DMS153 treated with DMSO at 0.1 percent for 48 hours (cell line): ENCODE measurements around the gene OR52K2.
"Not testable (repeated sequence)": the region's sequence is repeated elsewhere in the genome, so short reads cannot be mapped to it uniquely, and the experiment has no call there.

Experiments
- DNase-seq: peaks from one replicate; lab custom pipeline; 2025; ENCODE audit not compliant: unreplicated experiment; lab: John Stamatoyannopoulos, UW

OR52K2 gene

DNA sequence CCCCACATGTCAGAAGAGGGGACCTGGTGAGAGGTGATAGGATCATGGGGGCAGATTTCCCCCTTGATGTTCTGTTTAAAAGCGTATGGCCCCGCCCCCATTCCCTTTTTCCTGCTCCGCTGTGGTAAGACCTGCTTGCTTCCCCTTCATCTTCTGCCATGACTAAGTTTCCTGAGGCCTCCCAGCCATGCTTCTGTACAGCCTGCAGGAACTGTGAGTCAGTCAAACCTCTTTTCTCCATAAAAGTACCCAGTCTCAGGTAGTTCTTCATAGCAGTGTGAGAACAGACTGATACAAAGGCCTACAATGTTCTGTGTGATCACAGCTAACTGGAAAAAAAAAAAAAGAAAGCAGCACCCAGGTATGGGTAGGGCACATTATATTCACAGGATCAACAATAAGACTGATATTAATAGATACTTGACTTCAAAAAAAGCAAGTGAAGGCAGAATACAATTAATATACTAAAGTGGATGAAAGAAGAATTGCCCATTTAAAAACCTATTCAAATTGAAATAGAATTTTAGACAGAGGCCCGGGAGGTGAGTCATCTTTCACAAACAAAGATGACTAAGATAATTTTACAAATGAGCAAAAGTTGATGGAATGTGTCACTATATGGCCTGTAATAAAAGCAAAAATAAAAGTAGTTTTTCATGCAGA, 31.6 kb downstream of the OR52K2 start:
- no peak for DNase-seq

DNA sequence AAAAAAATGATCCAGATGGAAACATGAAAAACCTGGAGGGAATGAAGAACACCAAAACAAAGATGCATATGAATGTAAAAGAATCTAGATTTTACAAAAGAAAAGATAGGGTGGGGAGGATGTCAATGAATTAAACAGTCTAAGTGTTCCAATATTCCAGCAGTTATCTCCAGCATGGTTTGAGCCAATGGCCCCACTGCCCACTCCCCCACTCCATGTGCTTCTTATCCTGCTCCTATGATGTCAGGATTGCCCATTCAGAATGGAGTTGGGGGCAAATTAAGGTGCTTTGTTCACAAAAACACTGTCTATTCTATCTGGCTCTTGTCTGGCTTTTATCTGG, 32.1 kb downstream of the OR52K2 start:
- no peak for DNase-seq

DNA sequence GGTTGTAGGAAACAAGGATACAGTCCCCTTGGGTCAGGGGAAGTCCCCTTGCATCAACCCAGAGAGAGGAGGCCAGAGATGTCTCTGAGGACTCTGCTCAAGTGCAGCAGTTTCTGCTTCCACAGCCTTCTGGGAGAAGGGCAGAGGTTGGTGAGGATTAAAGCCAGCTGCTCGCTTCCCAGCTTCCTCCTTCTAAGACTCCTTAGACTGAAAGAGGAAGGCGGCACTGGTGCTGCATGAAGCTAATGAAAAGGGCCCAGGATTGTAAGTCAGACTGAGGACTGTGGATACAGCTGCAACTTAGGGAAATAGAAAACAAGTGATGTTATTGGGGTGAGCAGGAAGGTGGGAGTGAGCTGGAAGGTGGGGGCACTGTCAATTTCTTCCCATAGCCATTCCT, 33.4 kb downstream of the OR52K2 start, which contains the start of gene OR52K1:
Gene OR52K1 (plus strand): TSS at position 202 of the 400 bp plus-strand sequence. CDS start 6,255 bp downstream, outside the sequence.
- DNase-seq, result no peak

DNA sequence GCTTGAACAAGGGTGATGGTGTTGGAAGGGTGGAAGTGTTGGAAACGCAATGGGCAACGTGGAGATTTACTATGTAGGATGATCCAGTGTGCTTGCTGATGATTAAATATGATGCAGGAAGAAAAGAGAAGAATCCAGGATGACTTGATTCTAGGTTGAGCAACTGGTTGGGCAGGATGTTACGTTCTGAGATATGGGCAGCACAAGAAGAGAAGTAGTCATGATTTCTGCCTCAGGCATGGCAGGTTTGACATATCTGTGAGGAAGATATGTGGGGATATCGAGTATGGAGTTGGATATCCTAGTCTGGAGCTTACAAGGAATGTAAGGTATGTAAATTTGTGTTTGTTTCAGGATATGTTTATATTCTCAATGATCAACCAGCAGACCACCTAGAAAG, 35.2 kb downstream of the OR52K2 start:
- no peak for DNase-seq

DNA sequence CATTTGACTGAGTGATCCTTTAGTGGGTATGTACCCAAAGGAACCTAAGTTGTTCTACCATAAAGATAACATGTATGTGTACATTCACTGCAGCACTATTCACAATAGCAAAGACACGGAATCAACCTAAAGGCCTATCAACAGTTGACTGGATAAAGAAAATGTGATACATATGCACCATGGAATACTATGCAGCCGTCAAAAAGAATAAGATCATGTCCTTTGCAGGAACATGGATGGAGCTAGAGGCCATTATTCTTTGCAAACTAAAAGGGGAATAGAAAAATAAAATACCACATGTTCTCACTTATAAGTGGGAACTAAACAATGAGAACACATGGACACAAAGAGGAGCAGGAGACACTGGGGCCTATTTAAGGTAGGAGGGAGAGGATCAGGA, 42.3 kb downstream of the OR52K2 start:
- DNase-seq, result not testable (repeated sequence)

DNA sequence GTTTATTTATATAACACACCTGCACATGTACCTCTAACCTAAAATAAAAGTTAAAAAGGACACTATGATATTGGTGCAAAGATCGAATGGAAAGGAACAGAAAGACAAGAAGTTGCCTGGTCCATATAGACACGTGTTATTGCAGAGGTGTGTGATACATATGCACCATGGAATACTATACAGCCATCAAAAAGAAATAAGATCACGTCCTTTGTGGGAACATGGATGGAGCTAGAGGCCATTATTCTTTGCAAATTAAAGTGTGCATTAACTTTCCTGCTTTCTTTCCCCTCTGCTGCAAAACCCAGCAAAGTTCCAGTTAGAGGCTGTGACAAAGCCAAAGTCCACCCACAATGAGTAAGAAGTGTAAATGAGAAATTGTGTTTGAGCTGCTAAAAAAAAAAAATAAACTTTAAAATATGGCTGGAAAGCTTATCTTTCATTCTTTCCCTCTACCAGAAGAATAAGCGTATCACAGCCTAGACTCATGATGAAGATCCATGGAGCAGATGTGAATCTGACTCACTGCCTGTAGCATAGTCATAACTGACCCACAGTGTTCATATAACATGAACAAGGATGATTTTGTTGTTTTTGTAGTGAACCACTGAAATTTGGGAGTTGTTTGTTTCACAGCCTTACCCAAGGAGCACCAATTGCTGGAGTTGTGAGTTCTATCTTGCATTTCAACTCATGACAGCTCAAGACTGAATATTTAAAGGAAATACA, 42.9 kb downstream of the OR52K2 start:
- no peak for DNase-seq

DNA sequence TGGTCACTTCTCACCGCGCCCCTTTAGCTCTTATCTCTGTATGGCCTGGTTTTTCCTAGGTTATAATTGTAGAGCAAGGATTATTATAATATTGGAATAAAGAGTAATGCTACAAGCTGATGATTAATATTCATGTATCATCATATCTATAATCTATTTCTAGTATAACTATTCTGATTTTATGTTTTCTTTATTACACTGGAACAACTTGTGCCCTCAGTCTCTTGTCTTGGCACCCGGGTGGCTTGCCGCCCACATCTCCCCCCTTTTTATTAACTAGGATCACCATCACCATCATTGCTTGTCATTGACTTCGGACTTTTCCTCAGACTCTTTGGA, 44.4 kb downstream of the OR52K2 start:
- DNase-seq, result no peak

DNA sequence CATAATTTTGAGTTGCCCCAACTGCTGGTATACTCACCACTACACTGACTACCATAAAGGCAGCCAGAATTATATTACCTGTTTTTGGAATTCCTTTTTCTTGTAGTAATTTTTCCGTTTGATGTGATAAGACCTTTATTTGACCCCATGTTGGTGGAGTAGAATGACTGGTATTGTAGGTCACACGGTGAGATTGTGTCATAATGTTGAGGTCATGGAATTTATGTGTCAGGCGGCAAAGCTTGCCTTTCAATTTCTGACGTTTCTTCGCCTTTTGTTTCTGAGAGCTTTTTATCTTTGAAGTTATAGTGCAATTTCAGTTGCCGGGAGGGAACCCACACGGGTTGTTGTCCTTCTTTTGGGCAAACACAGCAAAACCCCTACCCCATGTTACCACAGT, 46.4 kb downstream of the OR52K2 start:
- no peak for DNase-seq

DNA sequence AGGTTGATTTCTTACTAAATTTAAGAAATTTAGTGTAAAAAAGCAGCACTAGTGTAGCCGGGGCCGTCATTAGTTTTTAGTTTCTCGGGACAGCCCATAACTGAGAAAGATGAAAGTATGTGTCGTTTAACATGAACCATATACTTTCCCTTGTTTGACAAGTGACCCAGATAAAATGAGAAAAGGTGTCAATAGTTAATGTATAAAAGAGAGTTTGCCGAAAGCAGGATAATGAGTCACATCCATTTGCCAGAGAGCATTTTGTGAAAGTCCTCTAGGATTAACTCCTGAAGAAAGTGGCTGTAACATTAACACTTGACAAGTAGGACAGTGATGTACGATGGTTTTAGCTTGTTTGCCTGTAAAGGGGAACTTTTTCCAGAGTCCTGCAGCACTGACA, 46.9 kb downstream of the OR52K2 start:
- no peak for DNase-seq

DNA sequence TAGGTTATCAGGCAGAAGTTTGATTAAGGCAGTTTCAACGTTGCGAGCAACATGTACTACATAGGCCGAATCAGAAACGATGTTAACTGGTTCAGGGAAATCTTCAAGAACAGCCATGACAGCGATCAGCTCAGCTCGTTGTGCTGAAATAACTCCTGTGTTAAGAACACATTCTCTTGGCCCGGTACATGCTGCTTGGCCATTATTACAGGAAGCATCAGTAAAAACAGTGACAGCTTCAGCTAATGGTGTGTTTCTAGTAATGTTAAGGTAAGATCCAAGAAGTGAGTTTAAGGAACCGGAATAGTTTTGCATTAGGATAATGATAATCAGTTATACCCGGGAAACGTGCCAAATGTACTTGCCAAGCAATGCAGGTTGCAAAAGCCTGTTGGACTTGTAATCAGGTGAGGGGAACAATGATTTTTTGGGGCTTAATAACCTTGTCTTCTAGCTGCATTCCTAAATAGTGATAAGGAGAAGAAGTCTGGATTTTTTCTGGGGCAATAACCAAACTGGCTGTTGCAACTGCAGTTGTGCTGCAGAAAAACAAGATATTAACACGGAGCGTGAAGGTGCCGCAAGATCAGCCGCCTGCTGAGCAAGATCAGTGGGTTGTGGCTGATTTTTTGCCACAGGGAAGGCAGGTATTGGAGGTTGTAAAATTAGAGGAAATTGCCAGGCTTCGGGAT, 47.6 kb downstream of the OR52K2 start:
- no peak for DNase-seq
